HEK293 (cell line): ENCODE data around the gene MYL12A.

Experiments used
- BCL11B ChIP-seq: fragments of 450-650 bp; formaldehyde crosslinking; IDR thresholded peaks from 2 replicates; pipeline ENCODE4 v1.5.1; 2016; ENCODE audit warnings: low read depth, missing biosample characterization, missing genetic modification characterization
- CTCF ChIP-seq: fragments of 450-650 bp; formaldehyde crosslinking; IDR thresholded peaks from 2 replicates; pipeline ENCODE4 v1.5.1; 2016; ENCODE audit warnings: missing biosample characterization, missing genetic modification characterization
- INSM2 ChIP-seq: fragments of 450-650 bp; formaldehyde crosslinking; IDR thresholded peaks from 2 replicates; pipeline ENCODE4 v1.5.1; 2016; ENCODE audit warnings: missing biosample characterization, missing genetic modification characterization
- OVOL3 ChIP-seq: fragments of 450-650 bp; formaldehyde crosslinking; IDR thresholded peaks from 2 replicates; pipeline ENCODE4 v1.5.1; 2016; ENCODE audit warnings: missing biosample characterization, missing genetic modification characterization
- SCRT2 ChIP-seq: fragments of 450-650 bp; formaldehyde crosslinking; IDR thresholded peaks from 2 replicates; pipeline ENCODE4 v1.5.1; 2016; ENCODE audit warnings: missing biosample characterization, missing genetic modification characterization
- YY2 ChIP-seq: fragments of 450-650 bp; formaldehyde crosslinking; IDR thresholded peaks from 2 replicates; pipeline ENCODE4 v1.5.1; 2016; ENCODE audit warnings: missing biosample characterization, missing genetic modification characterization
- ZBTB11 ChIP-seq: fragments of 450-650 bp; formaldehyde crosslinking; conservative IDR thresholded peaks from 2 replicates; pipeline ENCODE4 v1.5.1; 2016; ENCODE audit warnings: low read depth, missing biosample characterization, missing genetic modification characterization
- ZBTB17 ChIP-seq: fragments of 450-650 bp; formaldehyde crosslinking; IDR thresholded peaks from 2 replicates; pipeline ENCODE4 v1.5.1; 2016; ENCODE audit warnings: missing biosample characterization, missing genetic modification characterization
- ZBTB20 ChIP-seq: fragments of 450-650 bp; formaldehyde crosslinking; IDR thresholded peaks from 2 replicates; pipeline ENCODE4 v1.5.1; 2016; ENCODE audit warnings: missing biosample characterization, missing genetic modification characterization
- ZBTB26 ChIP-seq: fragments of 450-650 bp; formaldehyde crosslinking; optimal IDR thresholded peaks from 2 replicates; pipeline ENCODE3; 2016; ENCODE audit warnings: missing biosample characterization, mild to moderate bottlenecking, missing genetic modification characterization
- ZFP37 ChIP-seq: fragments of 450-650 bp; formaldehyde crosslinking; IDR thresholded peaks from 2 replicates; pipeline ENCODE4 v1.5.1; 2016; ENCODE audit warnings: missing biosample characterization, missing genetic modification characterization
- ZNF112 ChIP-seq: fragments of 450-650 bp; formaldehyde crosslinking; IDR thresholded peaks from 2 replicates; pipeline ENCODE4 v1.5.0; 2017; ENCODE audit warnings: missing biosample characterization, missing genetic modification characterization
- ZNF132 ChIP-seq: fragments of 450-650 bp; formaldehyde crosslinking; IDR thresholded peaks from 2 replicates; pipeline ENCODE4 v1.5.1; 2017; ENCODE audit warnings: missing biosample characterization, missing genetic modification characterization, borderline replicate concordance
- ZNF140 ChIP-seq: fragments of 450-650 bp; formaldehyde crosslinking; IDR thresholded peaks from 2 replicates; pipeline ENCODE4 v1.5.1; 2016; ENCODE audit warnings: missing biosample characterization, missing genetic modification characterization
- ZNF157 ChIP-seq: fragments of 450-650 bp; formaldehyde crosslinking; IDR thresholded peaks from 2 replicates; pipeline ENCODE4 v1.5.1; 2016; ENCODE audit warnings: missing biosample characterization, missing genetic modification characterization
- ZNF26 ChIP-seq: fragments of 450-650 bp; formaldehyde crosslinking; IDR thresholded peaks from 2 replicates; pipeline ENCODE4 v1.5.1; 2016; ENCODE audit warnings: missing biosample characterization, missing genetic modification characterization
- ZNF366 ChIP-seq: fragments of 450-650 bp; formaldehyde crosslinking; conservative IDR thresholded peaks from 2 replicates; pipeline ENCODE4 v1.5.1; 2016; ENCODE audit warnings: missing biosample characterization, missing genetic modification characterization
- ZNF391 ChIP-seq: fragments of 450-650 bp; formaldehyde crosslinking; IDR thresholded peaks from 2 replicates; pipeline ENCODE4 v1.5.1; 2016; ENCODE audit warnings: low read depth, missing biosample characterization, missing genetic modification characterization, borderline replicate concordance
- ZNF398 ChIP-seq: fragments of 450-650 bp; formaldehyde crosslinking; IDR thresholded peaks from 2 replicates; pipeline ENCODE4 v1.5.1; 2017; ENCODE audit warnings: missing biosample characterization, missing genetic modification characterization
- ZNF488 ChIP-seq: fragments of 450-650 bp; formaldehyde crosslinking; IDR thresholded peaks from 2 replicates; pipeline ENCODE4 v1.5.1; 2016; ENCODE audit warnings: missing biosample characterization, missing genetic modification characterization
- ZNF558 ChIP-seq: fragments of 450-650 bp; formaldehyde crosslinking; IDR thresholded peaks from 2 replicates; pipeline ENCODE4 v1.5.1; 2016; ENCODE audit warnings: missing biosample characterization, missing genetic modification characterization
- ZNF585B ChIP-seq: fragments of 450-650 bp; formaldehyde crosslinking; IDR thresholded peaks from 2 replicates; pipeline ENCODE4 v1.5.1; 2016; ENCODE audit warnings: missing biosample characterization, missing genetic modification characterization
- ZSCAN30 ChIP-seq: fragments of 450-650 bp; IDR thresholded peaks from 2 replicates; pipeline ENCODE4 v1.5.1; 2018; ENCODE audit warnings: missing biosample characterization, mild to moderate bottlenecking, missing genetic modification characterization, moderate library complexity
- ZXDB ChIP-seq: fragments of 450-650 bp; formaldehyde crosslinking; IDR thresholded peaks from 2 replicates; pipeline ENCODE4 v1.5.1; 2016; ENCODE audit warnings: missing biosample characterization, missing genetic modification characterization

MYL12A gene

GRCh38 chr18:3297025-3297984, 49.7 kb downstream of the MYL12A start (continued):
- TF ChIP-seq ZNF488 (tag by site-specific recombination) (0 out of 2 replicates have a peak, but pooled peaks have one; percentile 19), ZSCAN30 (tag by site-specific recombination) (peak; percentile 69; the same call in 1 of the 2 replicates), BCL11B (0 out of 2 replicates have a peak, but pooled peaks have one; percentile 20), INSM2 (tag by site-specific recombination) (peak; percentile 68; the same call in 1 of the 2 replicates), SCRT2 (tag by site-specific recombination) (no peak), ZNF157 (tag by site-specific recombination) (no peak), ZNF132 (tag by site-specific recombination) (no peak), ZNF26 (tag by site-specific recombination) (no peak), ZBTB17 (tag by site-specific recombination) (peak; percentile 65), ZNF585B (tag by site-specific recombination) (no peak), ZNF366 (tag by site-specific recombination) (peak; percentile 51), ZNF398 (tag by site-specific recombination) (peak; percentile 80), OVOL3 (tag by site-specific recombination) (no peak), ZNF391 (tag by site-specific recombination) (peak; percentile 62; the same call in 1 of the 2 replicates), ZNF558 (tag by site-specific recombination) (peak; percentile 72; the same call in 1 of the 2 replicates), ZXDB (tag by site-specific recombination) (peak; percentile 86), ZFP37 (tag by site-specific recombination) (peak; percentile 96; the same call in 1 of the 2 replicates), YY2 (tag by site-specific recombination) (peak; percentile 42; the same call in 1 of the 2 replicates), CTCF (tag by site-specific recombination) (peak; percentile 91), ZNF112 (tag by site-specific recombination) (peak; percentile 63; the same call in 1 of the 2 replicates), ZBTB11 (tag by site-specific recombination) (peak; percentile 72), ZBTB20 (tag by site-specific recombination) (peak; percentile 58; the same call in 1 of the 2 replicates), ZNF140 (tag by site-specific recombination) (no peak), ZBTB26 (tag by site-specific recombination) (no peak)
